BLaER1 treated with 17β-estradiol and CSF1 and Interleukin-3, amounts not matched to agents 10 nM and 100 nM (cell line): ENCODE data around the gene GPR149.

ENCODE experiments used
- H3K27ac ChIP-seq, 11 experiments: shearing (Covaris generic); formaldehyde crosslinking; 2 replicates each; pipeline ENCODE4 v1.8.1; 2022
- H3K27me3 ChIP-seq, 11 experiments: shearing (Covaris generic); formaldehyde crosslinking; 2 replicates each; pipeline ENCODE4 v1.8.1; 2022
- H3K36me3 ChIP-seq, 11 experiments: shearing (Covaris generic); formaldehyde crosslinking; 2 replicates each; pipeline ENCODE4 v1.8.1; 2022
- H3K4me1 ChIP-seq, 10 experiments: shearing (Covaris generic); formaldehyde crosslinking; 2 replicates each; pipeline ENCODE4 v1.8.1; 2022
- H3K4me2 ChIP-seq, 11 experiments: shearing (Covaris generic); formaldehyde crosslinking; 2 replicates each; pipeline ENCODE4 v1.8.1; 2022
- H3K4me3 ChIP-seq, 10 experiments: shearing (Covaris generic); formaldehyde crosslinking; 2 replicates each; pipeline ENCODE4 v1.8.1; 2022
- H3K9ac ChIP-seq, 11 experiments: shearing (Covaris generic); formaldehyde crosslinking; 2 replicates each; pipeline ENCODE4 v1.8.1; 2022
- H3K9me3 ChIP-seq, 11 experiments: shearing (Covaris generic); formaldehyde crosslinking; replicated peaks in 1 of 11; 2 replicates each; pipeline ENCODE4 v1.8.1; 2022
- H4K20me1 ChIP-seq, 11 experiments: shearing (Covaris generic); formaldehyde crosslinking; 2 replicates each; pipeline ENCODE4 v1.8.1; 2022
- Cebpa-rat ChIP-seq, 11 experiments: shearing (Covaris generic); IDR thresholded peaks; 2 replicates each; pipeline ENCODE4 v1.8.1; 2022

The GPR149 gene

DNA sequence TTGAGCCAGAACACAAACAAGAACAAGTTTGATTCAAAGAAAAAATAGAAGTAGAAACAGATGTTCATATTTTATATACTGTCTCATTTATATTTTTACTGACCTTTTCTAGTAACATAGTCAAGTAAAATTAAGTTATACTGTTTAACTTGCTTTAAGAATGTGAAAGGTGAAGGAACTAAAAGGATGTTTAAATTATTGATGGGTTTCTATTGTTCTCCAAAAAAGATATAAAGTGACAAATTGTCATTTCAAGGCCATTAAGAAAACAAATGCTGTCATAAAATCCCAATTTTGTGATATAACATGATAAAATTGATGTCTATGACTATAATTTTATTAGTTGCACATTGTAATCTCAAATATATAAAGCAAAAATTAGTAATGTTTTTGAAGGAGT is 7.3 kb downstream of the GPR149 start:
- no peak overlapping the region for H3K9ac ChIP-seq
- no peak for TF ChIP-seq Cebpa-rat (IDR thresholded peaks at IDR 0.05)
- H3K27ac ChIP-seq = no peak overlapping the region
- no peaks in the 10 kb centered on the region for H3K27me3 ChIP-seq
- H4K20me1 ChIP-seq = no peaks in the 10 kb centered on the region
- H3K36me3 ChIP-seq = no peaks in the 10 kb centered on the region
- H3K4me3 ChIP-seq = no peak overlapping the region
- no peak overlapping the region for H3K4me2 ChIP-seq
- H3K4me1 ChIP-seq = no peaks in the 10 kb centered on the region
- H3K9me3 ChIP-seq = no peaks in the 10 kb centered on the region

DNA sequence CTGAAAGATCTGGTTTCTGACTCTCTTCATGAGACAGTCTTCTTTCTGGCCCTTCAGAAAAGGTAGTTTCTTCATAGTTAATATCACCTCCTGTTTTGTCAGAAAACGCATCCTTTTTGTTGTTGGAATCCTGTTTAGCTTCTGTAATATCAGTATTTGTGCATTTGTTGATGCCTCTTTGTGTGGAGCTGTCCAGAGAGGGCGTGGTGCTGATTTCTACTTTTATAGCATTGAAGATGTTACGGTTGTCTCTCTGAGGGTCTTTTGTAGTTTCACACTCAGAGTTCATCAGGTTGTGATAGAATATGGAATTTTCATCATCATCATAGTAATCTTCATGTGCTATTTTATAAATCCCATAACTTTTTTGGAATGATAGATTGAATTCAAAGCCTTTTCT is 8.9 kb downstream of the GPR149 start:
- H3K27me3 ChIP-seq = no peaks in the 10 kb centered on the region
- H3K4me3 ChIP-seq = no peak overlapping the region
- no peaks in the 10 kb centered on the region for H3K4me1 ChIP-seq
- no peak overlapping the region for H3K27ac ChIP-seq
- no peak for TF ChIP-seq Cebpa-rat (IDR thresholded peaks at IDR 0.05)
- H3K9me3 ChIP-seq = no peaks in the 10 kb centered on the region
- no peaks in the 10 kb centered on the region for H4K20me1 ChIP-seq
- no peak overlapping the region for H3K4me2 ChIP-seq
- no peaks in the 10 kb centered on the region for H3K36me3 ChIP-seq
- no peak overlapping the region for H3K9ac ChIP-seq

DNA sequence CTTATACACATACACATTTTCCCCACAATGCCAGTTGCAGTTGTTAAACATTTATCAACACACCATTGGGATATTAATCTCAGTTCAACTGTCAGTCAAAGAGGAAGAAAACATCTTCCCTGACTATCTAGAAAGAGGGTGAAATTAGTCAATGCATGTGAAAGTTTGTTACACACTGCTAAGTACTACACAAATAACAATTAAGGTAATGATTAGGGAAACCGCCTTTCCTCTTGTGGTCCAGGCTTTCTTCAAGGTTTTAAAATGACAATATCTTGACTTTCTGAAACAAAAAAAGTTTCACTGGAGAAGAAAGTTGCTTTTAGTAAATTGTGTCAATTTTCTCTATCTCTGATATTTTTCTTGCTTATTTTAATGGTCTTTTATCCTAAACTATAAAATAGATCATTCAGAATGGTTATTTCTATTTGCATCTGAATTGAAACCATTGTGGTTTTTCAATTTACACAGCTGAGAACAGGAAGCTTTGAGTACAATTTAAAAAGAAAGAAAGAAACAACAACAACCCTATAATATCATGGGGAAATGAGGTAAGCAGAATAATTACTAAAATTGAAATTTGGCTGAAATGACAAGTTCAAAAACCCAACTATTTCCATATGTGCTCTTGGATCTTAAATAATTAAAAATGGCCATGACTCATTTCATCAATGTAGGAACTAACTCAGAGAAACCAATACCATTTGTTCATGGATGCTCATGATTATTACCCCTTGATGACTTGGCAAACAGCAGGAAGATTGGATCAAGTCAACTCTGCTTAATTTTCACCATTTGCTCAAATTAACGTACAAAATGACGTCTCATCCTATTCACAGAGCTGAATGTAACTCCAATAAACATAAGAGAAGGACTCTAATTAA is 31.7 kb downstream of the GPR149 start:
- H3K9ac ChIP-seq = no peak overlapping the region
- H3K27ac ChIP-seq = no peak overlapping the region
- H3K36me3 ChIP-seq = no peaks in the 10 kb centered on the region
- H3K9me3 ChIP-seq = no peaks in the 10 kb centered on the region
- peaks cover 0 to 6% (median 0%) of the 10 kb centered on the region in 10 experiments; a peak in 1 of 20 replicates for H3K4me1 ChIP-seq
- no peak overlapping the region for H3K4me2 ChIP-seq
- no peak overlapping the region for H3K4me3 ChIP-seq
- no peaks in the 10 kb centered on the region for H4K20me1 ChIP-seq
- H3K27me3 ChIP-seq = no peaks in the 10 kb centered on the region
- TF ChIP-seq Cebpa-rat (IDR thresholded peaks at IDR 0.05) = no peak

DNA sequence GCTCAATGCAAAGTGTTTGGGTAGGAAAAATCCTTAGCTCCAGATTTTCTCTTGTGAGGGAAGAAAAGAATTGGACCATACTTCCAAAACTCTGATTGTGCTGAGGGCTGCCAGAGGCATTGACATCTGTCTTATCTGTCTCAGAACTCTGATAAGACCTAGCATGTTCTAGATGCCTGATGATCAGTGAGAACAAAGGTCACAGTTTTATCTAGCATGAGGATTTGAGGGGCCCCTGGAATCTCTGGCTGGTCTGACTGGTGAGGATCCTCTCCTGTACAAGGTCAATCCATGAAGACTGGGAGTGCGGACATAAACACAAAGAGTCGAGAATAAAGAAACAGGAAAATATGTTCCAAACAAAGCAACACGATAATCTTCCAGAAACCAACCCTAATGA is 40.1 kb downstream of the GPR149 start:
- no peaks in the 10 kb centered on the region for H3K4me1 ChIP-seq
- no peak overlapping the region for H3K9ac ChIP-seq
- H3K4me2 ChIP-seq = no peak overlapping the region
- no peaks in the 10 kb centered on the region for H3K36me3 ChIP-seq
- H3K27ac ChIP-seq = no peak overlapping the region
- TF ChIP-seq Cebpa-rat (IDR thresholded peaks at IDR 0.05) = no peak
- no peak overlapping the region for H3K4me3 ChIP-seq
- no peaks in the 10 kb centered on the region for H3K27me3 ChIP-seq
- H3K9me3 ChIP-seq = no peaks in the 10 kb centered on the region
- H4K20me1 ChIP-seq = no peaks in the 10 kb centered on the region

DNA sequence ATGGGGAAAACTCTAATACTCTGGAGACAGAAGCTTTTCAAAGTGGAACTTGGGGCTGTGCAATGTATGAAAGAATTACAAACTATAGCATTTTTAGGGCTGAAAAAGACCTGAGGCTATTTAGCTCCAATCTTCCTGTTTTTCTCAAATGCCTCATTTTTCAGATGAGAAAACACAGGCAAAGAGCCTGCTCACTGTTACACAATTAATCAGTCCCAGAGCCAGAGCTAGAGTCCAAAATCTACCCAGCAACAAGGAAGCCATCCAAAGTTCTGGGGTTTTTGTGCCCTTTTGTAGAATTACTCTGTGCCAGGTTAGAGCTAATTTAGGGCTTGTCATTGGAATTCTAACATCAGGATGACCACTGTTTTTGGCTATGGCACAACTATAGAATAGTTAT is 45.5 kb downstream of the GPR149 start:
- no peak overlapping the region for H3K27ac ChIP-seq
- H4K20me1 ChIP-seq = no peaks in the 10 kb centered on the region
- H3K4me3 ChIP-seq = no peak overlapping the region
- no peak overlapping the region for H3K4me2 ChIP-seq
- no peaks in the 10 kb centered on the region for H3K36me3 ChIP-seq
- TF ChIP-seq Cebpa-rat (IDR thresholded peaks at IDR 0.05) = no peak
- H3K27me3 ChIP-seq = no peaks in the 10 kb centered on the region
- no peak overlapping the region for H3K9ac ChIP-seq
- no peaks in the 10 kb centered on the region for H3K4me1 ChIP-seq
- H3K9me3 ChIP-seq = no peaks in the 10 kb centered on the region

DNA sequence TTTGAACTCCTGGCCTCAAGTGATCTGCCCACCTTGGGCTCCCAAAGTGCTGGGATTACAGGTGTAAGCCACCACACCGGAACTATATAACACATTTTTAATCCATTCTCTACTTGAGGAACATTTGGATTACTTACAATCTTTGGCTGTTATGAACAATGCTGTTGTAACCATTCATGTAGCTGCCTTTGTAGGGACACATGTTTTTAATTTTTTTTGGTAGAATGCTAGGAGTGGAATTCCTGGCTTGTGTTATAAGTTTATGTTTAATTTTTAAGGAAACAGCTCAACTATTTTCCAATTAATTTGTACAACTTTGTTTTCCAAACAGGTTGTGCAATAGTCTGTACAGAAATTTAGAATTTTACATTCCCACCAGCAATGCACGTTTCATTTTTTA is 51.7 kb downstream of the GPR149 start:
- Histone ChIP-seq H3K36me3 (no peaks in the 10 kb centered on the region), H3K4me1 (no peaks in the 10 kb centered on the region), H3K9ac (no peak overlapping the region), H3K4me2 (no peak overlapping the region), H4K20me1 (no peaks in the 10 kb centered on the region), H3K4me3 (no peak overlapping the region), H3K27ac (no peak overlapping the region), H3K9me3 (no peaks in the 10 kb centered on the region), H3K27me3 (no peaks in the 10 kb centered on the region)
- no peak for TF ChIP-seq Cebpa-rat (IDR thresholded peaks at IDR 0.05)

DNA sequence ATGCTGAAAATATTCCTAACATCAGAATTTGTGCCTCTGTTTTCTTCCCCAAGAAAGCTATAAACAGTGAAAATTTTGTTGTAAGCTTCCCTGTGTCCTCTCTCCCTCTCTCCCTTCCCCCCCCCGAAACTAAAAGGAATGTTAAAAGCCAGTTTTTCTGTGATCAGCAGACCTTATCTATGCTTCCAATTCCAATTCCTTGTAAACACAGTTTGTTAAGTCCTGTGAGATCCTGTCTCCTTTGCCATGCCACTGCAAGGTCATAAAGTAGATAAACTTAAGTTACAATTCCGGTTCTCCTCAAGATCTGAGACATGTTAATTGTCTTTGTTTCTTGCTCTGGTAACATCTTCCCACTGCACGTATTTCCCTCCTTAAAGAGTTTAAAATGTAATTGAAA is 62.8 kb downstream of the GPR149 start:
- Histone ChIP-seq H3K36me3 (no peaks in the 10 kb centered on the region), H3K4me3 (no peak overlapping the region), H3K4me2 (no peak overlapping the region), H3K9me3 (peaks cover 10 to 16% (median 13%) of the 10 kb centered on the region in 11 experiments; a peak in 19 of 22 replicates), H4K20me1 (no peaks in the 10 kb centered on the region), H3K27ac (no peak overlapping the region), H3K9ac (no peak overlapping the region), H3K4me1 (no peaks in the 10 kb centered on the region), H3K27me3 (no peaks in the 10 kb centered on the region)
- no peak for TF ChIP-seq Cebpa-rat (IDR thresholded peaks at IDR 0.05)

DNA sequence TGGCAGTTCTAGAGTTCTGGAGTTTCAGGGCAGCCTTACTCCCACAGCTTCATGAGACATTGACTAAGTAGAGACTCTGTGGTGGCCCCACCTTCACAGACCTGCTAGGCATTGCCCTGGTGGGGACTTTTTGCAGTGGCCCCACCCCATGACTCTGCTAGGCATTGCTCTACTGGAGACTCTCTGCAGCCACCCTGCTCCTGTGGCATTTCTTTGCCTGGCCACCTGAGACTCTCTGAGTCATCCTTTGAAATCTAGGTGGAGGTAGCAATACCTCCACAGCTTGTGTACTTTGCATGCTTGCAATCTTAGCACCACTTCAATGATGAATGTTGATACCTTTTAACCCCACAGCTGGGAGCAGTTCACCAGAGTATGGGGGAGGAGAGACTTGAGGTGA is 65.1 kb downstream of the GPR149 start:
- H3K27ac ChIP-seq = no peak overlapping the region
- H3K9me3 ChIP-seq = peaks cover 10 to 16% (median 13%) of the 10 kb centered on the region in 11 experiments; a peak in 19 of 22 replicates
- no peak overlapping the region for H3K4me2 ChIP-seq
- TF ChIP-seq Cebpa-rat (IDR thresholded peaks at IDR 0.05) = no peak
- H3K4me3 ChIP-seq = no peak overlapping the region
- no peaks in the 10 kb centered on the region for H3K27me3 ChIP-seq
- H3K4me1 ChIP-seq = no peaks in the 10 kb centered on the region
- no peaks in the 10 kb centered on the region for H3K36me3 ChIP-seq
- no peak overlapping the region for H3K9ac ChIP-seq
- no peaks in the 10 kb centered on the region for H4K20me1 ChIP-seq

DNA sequence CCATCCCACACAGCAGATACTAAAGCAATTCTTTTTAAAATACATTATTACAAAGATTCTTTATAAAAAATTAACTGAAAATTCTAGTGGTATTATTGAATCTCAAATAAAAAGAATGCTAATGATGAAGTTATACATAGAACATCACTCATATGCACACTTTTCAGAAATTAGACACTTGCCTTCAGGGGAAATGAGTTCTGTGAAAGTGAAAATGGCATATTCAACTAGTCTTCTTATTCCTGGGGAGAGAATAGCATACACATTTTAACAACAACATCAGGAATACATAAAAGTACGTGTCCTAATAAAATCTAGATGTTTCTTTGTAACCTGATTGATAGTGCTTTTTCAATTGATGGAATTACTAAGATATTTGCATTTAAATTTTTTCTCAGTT is 68.9 kb downstream of the GPR149 start:
- no peak overlapping the region for H3K4me3 ChIP-seq
- no peak for TF ChIP-seq Cebpa-rat (IDR thresholded peaks at IDR 0.05)
- H3K4me2 ChIP-seq = no peak overlapping the region
- no peaks in the 10 kb centered on the region for H4K20me1 ChIP-seq
- H3K9me3 ChIP-seq = peaks cover 10 to 16% (median 13%) of the 10 kb centered on the region in 11 experiments; a peak in 19 of 22 replicates
- H3K27me3 ChIP-seq = no peaks in the 10 kb centered on the region
- no peaks in the 10 kb centered on the region for H3K36me3 ChIP-seq
- no peak overlapping the region for H3K9ac ChIP-seq
- H3K27ac ChIP-seq = no peak overlapping the region
- no peaks in the 10 kb centered on the region for H3K4me1 ChIP-seq

DNA sequence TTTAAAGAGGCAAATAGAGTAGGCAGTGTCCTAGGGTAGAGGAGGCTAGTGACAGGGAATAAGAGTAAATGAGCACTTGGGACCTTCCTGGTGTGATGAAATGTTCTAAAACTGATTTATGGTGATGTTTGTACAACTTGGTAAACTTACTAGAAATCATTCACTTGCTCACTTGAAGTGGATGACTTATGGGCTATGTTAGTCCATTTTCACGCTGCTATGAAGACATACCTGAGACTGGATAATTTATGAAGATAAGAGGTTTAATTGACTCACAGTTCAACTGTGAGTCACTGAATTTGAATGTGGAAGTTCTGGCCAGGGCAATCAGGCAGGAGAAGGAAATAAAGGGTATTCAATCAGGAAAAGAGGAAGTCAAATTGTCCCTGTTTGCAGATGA is 74.0 kb downstream of the GPR149 start:
- no peaks in the 10 kb centered on the region for H4K20me1 ChIP-seq
- no peak overlapping the region for H3K4me3 ChIP-seq
- no peak for TF ChIP-seq Cebpa-rat (IDR thresholded peaks at IDR 0.05)
- no peak overlapping the region for H3K9ac ChIP-seq
- no peaks in the 10 kb centered on the region for H3K9me3 ChIP-seq
- no peaks in the 10 kb centered on the region for H3K27me3 ChIP-seq
- H3K36me3 ChIP-seq = no peaks in the 10 kb centered on the region
- H3K27ac ChIP-seq = no peak overlapping the region
- no peaks in the 10 kb centered on the region for H3K4me1 ChIP-seq
- H3K4me2 ChIP-seq = no peak overlapping the region
